CD4-positive, alpha-beta memory T cell (primary cell): ENCODE measurements around the gene MESP2. TPM values are rescaled to one million over a fixed set of nuclear protein-coding genes. Genes with fewer than 3 reads are reported as not detected.
"Not testable (repeated sequence)": the region's sequence is repeated elsewhere in the genome, so short reads cannot be mapped to it uniquely, and the experiment has no call there.

Source experiments
- CTCF ChIA-PET: fragments of 350-600 bp; sonication (Branson Sonifier 250); formaldehyde crosslinking; loops from one replicate; lab custom pipeline; 2021; ENCODE audit warnings: inconsistent platforms; ENCODE audit not compliant: partially characterized antibody; lab: Charles Lee
- POLR2A ChIA-PET: fragments of 350-600 bp; sonication (Branson Sonifier 250); formaldehyde crosslinking; loops from one replicate; lab custom pipeline; 2021; ENCODE audit not compliant: partially characterized antibody; lab: Charles Lee
- DNase-seq, 5 donors: peaks; one replicate each; pipeline versions ENCODE4 v3.0.0 to v3.0.0-alpha.2; 2020 to 2022; ENCODE audit warnings: mixed read lengths in 1 of 5
- H3K27ac ChIP-seq: one replicate; pipeline ENCODE4 v1.7.0; 2013; ENCODE audit warnings: low read depth, low read length
- H3K27me3 ChIP-seq: 2 replicates; pipeline ENCODE4 v1.7.0; 2013; ENCODE audit warnings: mild to moderate bottlenecking, low read length, moderate library complexity; ENCODE audit not compliant: insufficient read depth
- H3K36me3 ChIP-seq: 2 replicates; pipeline ENCODE4 v1.7.0; 2013; ENCODE audit warnings: mild to moderate bottlenecking, low read length, moderate library complexity; ENCODE audit not compliant: insufficient read depth
- H3K4me1 ChIP-seq: 2 replicates; pipeline ENCODE4 v1.7.0; 2013; ENCODE audit warnings: mild to moderate bottlenecking, low read length, moderate library complexity; ENCODE audit not compliant: insufficient read depth
- H3K4me3 ChIP-seq, 2 donors: one replicate each; pipeline ENCODE4 v1.7.0; 2013; ENCODE audit warnings: low read length in 2 of 2, mild to moderate bottlenecking in 1 of 2
- H3K9me3 ChIP-seq, 2 donors: one replicate each; pipeline ENCODE4 v1.7.0; 2013; ENCODE audit warnings: low read length in 2 of 2, control low read depth in 1 of 2; ENCODE audit not compliant: control insufficient read depth in 1 of 2
- H3K27ac Mint-ChIP-seq, 7 donors: one replicate each; pipeline ENCODE4 v1.8.0; 2020 to 2021; ENCODE audit warnings: mixed read lengths in 7 of 7, mild to moderate bottlenecking in 6 of 7, inconsistent platforms in 3 of 7, moderate library complexity in 3 of 7
- H3K27me3 Mint-ChIP-seq, 2 donors: one replicate each; pipeline ENCODE4 v1.8.0; 2020 to 2021; ENCODE audit warnings: mixed read lengths in 2 of 2
- H3K36me3 Mint-ChIP-seq, 2 donors: one replicate each; pipeline ENCODE4 v1.8.0; 2020 to 2021; ENCODE audit warnings: mixed read lengths in 2 of 2, inconsistent platforms in 1 of 2, mild to moderate bottlenecking in 1 of 2
- H3K4me1 Mint-ChIP-seq, 4 donors: one replicate each; pipeline ENCODE4 v1.8.0; 2020 to 2021; ENCODE audit warnings: mixed read lengths in 4 of 4, mild to moderate bottlenecking in 1 of 4
- H3K4me3 Mint-ChIP-seq, 8 donors: one replicate each; pipeline ENCODE4 v1.8.0; 2020 to 2021; ENCODE audit warnings: mixed read lengths in 8 of 8, mild to moderate bottlenecking in 7 of 8, moderate library complexity in 6 of 8, inconsistent platforms in 3 of 8
- H3K9me3 Mint-ChIP-seq, 8 donors: one replicate each; pipeline ENCODE4 v1.8.0; 2020 to 2021; ENCODE audit warnings: mixed read lengths in 8 of 8, mild to moderate bottlenecking in 5 of 8, inconsistent platforms in 3 of 8, moderate library complexity in 1 of 8
- intact Hi-C: fragments of 100-400 bp; cut with micrococcal nuclease; formaldehyde crosslinking; loops from one replicate; pipeline ENCODE4 v1.15.1; 2023
- polyA plus RNA-seq, 2 donors: library from polyadenylated mRNA; unstranded; fragments of 300-500 nt; fragmentation: Illumina TruSeq; gene quantifications; one replicate each; pipeline ENCODE4 v1.2.3, GENCODE V29; 2021
- total RNA-seq, 2 experiments: library from RNA; stranded (reverse); gene quantifications; one replicate each; pipeline ENCODE4 v1.2.3, GENCODE V29; 2021

The MESP2 gene
- total and polyA plus RNA-seq, 4 experiments from 2014 or later = not detected

DNA sequence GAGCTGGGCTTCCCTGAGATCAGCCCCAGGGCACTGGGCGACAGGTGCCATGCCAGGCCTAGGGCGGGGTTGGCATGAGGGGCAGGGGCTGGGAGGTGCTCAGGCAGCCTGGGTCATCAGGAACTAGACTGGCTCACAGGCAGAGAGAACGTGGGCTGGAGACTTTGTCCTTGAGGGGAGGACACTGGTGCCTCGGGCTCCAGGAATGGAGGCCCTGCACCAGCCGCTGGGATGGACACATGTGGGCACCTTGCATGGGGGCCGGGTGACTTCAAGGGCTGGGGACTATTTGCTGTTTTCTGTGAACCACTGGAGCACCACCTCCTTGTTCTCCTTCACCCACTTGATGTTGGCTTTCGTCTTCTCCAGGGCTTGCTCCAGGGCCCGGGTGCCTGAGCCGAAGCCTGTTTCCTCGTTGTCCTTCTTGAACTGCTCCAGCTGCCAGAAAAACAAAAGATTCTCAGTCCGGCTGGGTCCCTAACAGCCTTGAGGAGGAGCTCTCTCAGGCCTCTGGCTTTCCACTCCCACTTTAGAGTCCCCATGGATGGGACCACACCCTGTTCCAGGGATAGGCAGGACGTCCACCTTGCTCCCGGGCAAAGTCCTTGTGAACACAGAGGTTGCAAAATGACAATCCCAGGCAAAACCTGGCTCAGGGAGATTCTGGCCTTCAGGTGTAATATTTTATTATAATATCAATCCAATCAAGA is 9.1 kb downstream of the MESP2 start:
- CTCF ChIA-PET = no interaction called here
- peaks cover 0 to 5% (median 0%) of the 10 kb centered on the region in 4 donors for H3K4me1 Mint-ChIP-seq
- no peaks in the 10 kb centered on the region for H3K4me1 ChIP-seq
- no peaks in the 10 kb centered on the region for H3K36me3 ChIP-seq
- H3K9me3 Mint-ChIP-seq = peaks cover 0 to 13% (median 8%) of the 10 kb centered on the region in 8 donors
- H3K4me3 ChIP-seq = no peak overlapping the region
- intact Hi-C loops = no loop called here
- H3K27ac Mint-ChIP-seq = no peak overlapping the region
- H3K36me3 Mint-ChIP-seq = peaks cover 0 to 7% of the 10 kb centered on the region in 2 donors
- no peaks in the 10 kb centered on the region for H3K9me3 ChIP-seq
- no peak for DNase-seq
- no peak overlapping the region for H3K27ac ChIP-seq
- POLR2A ChIA-PET = no interaction called here
- no peaks in the 10 kb centered on the region for H3K27me3 ChIP-seq
- peaks cover 10 to 19% of the 10 kb centered on the region in 2 donors for H3K27me3 Mint-ChIP-seq
- H3K4me3 Mint-ChIP-seq = no peak overlapping the region

DNA sequence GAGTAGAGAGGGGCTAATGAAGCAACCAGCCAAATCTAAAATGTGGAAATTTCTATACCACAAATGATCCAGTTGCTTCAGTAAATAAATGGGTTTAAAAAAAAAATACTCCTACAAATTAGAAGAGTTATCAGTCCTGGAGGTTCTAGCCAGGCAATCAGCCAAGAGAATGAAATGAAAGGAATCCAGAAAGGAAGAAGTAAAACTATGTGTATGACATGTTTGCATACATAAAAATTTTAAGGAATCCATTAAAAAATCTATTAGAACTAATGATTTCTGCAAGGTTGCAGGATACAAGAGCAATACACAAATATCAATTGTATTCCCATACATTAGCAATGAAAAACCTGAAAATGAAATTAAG is 9.6 kb downstream of the MESP2 start:
- POLR2A ChIA-PET = no interaction called here
- H3K27ac ChIP-seq = no peak overlapping the region
- no peaks in the 10 kb centered on the region for H3K4me1 ChIP-seq
- CTCF ChIA-PET = no interaction called here
- Mint-ChIP-seq H3K27me3 (peaks cover 4 to 20% of the 10 kb centered on the region in 2 donors), H3K9me3 (peaks cover 0 to 13% (median 8%) of the 10 kb centered on the region in 8 donors), H3K36me3 (peaks cover 0 to 7% of the 10 kb centered on the region in 2 donors), H3K4me3 (no peak overlapping the region), H3K4me1 (peaks cover 0 to under 1% (median 0%) of the 10 kb centered on the region in 4 donors), H3K27ac (no peak overlapping the region)
- H3K27me3 ChIP-seq = no peaks in the 10 kb centered on the region
- no peaks in the 10 kb centered on the region for H3K36me3 ChIP-seq
- H3K4me3 ChIP-seq = no peak overlapping the region
- intact Hi-C loops = no loop called here
- H3K9me3 ChIP-seq = no peaks in the 10 kb centered on the region
- DNase-seq = no peak

DNA sequence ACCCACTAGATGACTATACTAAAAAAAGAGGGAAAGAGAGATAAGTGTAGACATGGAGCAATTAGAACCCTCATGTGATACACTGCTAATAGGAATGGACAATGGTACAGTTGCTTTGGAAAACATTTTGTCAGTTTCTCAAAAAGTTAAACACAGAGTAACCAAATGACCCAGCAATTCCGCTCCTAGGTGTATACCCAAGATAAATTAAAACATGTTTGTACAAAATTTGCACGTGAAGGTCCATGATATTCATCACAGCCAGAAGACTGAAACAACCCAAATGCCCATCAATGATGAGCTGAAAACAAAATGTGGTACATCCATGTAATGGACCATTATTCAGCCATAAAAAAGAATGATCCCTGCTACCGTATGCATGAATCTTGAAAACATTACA is 11.8 kb downstream of the MESP2 start:
- no peak for DNase-seq
- no peaks in the 10 kb centered on the region for H3K4me1 ChIP-seq
- Mint-ChIP-seq H3K9me3 (peaks cover 0 to 14% (median 8%) of the 10 kb centered on the region in 8 donors), H3K27me3 (peaks cover 2 to 17% of the 10 kb centered on the region in 2 donors), H3K4me3 (no peak overlapping the region), H3K27ac (no peak overlapping the region), H3K4me1 (no peaks in the 10 kb centered on the region), H3K36me3 (peaks cover 0 to 7% of the 10 kb centered on the region in 2 donors)
- ChIA-PET POLR2A (no interaction called here), CTCF (interaction anchor here (0.7 kb wide), 1 partner anchor 14 kb away, joined by 3 read pairs; no protein-coding TSS in a partner anchor)
- H3K27me3 ChIP-seq = no peaks in the 10 kb centered on the region
- H3K4me3 ChIP-seq = no peak overlapping the region
- no peaks in the 10 kb centered on the region for H3K36me3 ChIP-seq
- no peak overlapping the region for H3K27ac ChIP-seq
- no peaks in the 10 kb centered on the region for H3K9me3 ChIP-seq
- intact Hi-C loops = no loop called here

DNA sequence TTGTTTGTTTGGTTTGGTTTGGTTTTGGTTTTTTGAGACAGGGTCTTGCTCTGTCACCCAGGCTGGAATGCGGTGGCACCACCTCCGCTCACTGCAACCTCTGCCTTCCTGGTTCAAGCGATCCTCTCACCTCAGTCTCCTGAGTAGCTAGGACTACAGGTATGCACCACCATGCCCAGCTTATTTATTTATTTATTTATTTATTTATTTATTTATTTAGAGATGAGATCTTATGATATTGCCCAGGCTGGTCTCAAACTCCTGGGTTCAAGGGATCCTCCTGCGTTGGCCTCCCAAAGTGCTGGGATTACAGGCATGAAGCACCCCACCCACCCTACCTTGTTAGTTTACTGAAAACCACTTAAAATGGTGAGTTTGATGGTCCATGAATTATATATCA is 12.5 kb downstream of the MESP2 start:
- H3K27ac ChIP-seq, H3K27me3 ChIP-seq, H3K4me1 Mint-ChIP-seq, H3K36me3 ChIP-seq, H3K4me3 Mint-ChIP-seq, DNase-seq, H3K36me3 Mint-ChIP-seq, H3K4me3 ChIP-seq, POLR2A ChIA-PET, intact Hi-C loops, H3K4me1 ChIP-seq, H3K9me3 ChIP-seq, H3K27ac Mint-ChIP-seq: not testable (repeated sequence)
- Mint-ChIP-seq H3K27me3 (peaks cover 3 to 13% of the 10 kb centered on the region in 2 donors), H3K9me3 (peaks cover 0 to 15% (median 8%) of the 10 kb centered on the region in 8 donors)
- CTCF ChIA-PET = interaction anchor here (0.7 kb wide), 1 partner anchor 15 kb away, joined by 3 read pairs; no protein-coding TSS in a partner anchor

DNA sequence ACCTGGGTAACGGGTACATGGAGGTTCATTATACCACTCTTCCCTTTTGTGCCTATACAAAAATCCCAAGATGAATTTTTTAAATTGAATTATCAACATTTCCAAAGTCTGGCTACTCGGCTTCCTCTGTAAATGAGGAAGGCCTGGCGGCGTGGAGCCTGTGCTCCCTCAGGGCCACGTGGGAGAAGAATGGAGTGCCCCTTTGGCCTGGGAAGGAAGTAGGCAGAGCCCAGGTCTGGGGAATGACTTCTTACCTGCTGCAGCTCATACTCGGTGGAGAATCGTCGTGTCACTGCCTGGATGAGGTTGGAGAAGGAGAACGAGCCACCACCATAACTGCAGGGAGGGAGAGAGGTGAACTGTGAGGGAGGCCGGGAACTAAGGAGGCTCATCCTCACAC is 14.1 kb downstream of the MESP2 start:
- H3K9me3 Mint-ChIP-seq = peaks cover 0 to 15% (median 9%) of the 10 kb centered on the region in 8 donors
- H3K4me3 ChIP-seq = no peak overlapping the region
- DNase-seq = no peak
- H3K4me1 ChIP-seq = no peaks in the 10 kb centered on the region
- H3K4me1 Mint-ChIP-seq = no peaks in the 10 kb centered on the region
- H3K4me3 Mint-ChIP-seq = no peak overlapping the region
- H3K27me3 ChIP-seq = no peaks in the 10 kb centered on the region
- H3K9me3 ChIP-seq = no peaks in the 10 kb centered on the region
- ChIA-PET CTCF (no interaction called here), POLR2A (no interaction called here)
- no peak overlapping the region for H3K27ac Mint-ChIP-seq
- H3K36me3 Mint-ChIP-seq = peaks cover 0 to 7% of the 10 kb centered on the region in 2 donors
- intact Hi-C loops = no loop called here
- no peak overlapping the region for H3K27ac ChIP-seq
- no peaks in the 10 kb centered on the region for H3K36me3 ChIP-seq
- peaks cover 5 to 16% of the 10 kb centered on the region in 2 donors for H3K27me3 Mint-ChIP-seq

DNA sequence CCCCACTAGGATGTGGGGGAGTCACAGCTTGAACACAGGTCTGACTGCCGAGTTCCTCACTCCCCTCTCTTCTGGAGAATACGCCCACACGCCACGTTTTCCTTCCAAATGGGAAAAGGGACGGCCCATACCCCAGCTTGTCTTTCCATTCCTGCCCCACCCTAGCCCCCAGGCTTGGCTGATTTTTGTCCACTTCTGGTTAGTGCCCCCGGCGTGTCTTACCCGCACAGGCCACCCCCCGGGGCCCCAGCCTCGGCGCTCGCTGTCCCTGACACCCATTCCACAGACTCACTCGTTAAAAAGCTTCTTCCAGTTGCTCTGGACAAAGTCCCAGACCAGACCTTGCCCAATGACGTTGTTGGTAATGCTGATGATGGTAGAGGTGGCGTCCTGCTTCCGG is 14.5 kb downstream of the MESP2 start:
- Histone ChIP-seq H3K27me3 (no peaks in the 10 kb centered on the region), H3K4me3 (no peak overlapping the region), H3K9me3 (no peaks in the 10 kb centered on the region), H3K36me3 (no peaks in the 10 kb centered on the region), H3K27ac (no peak overlapping the region), H3K4me1 (no peaks in the 10 kb centered on the region)
- Mint-ChIP-seq H3K27me3 (peaks cover 5 to 16% of the 10 kb centered on the region in 2 donors), H3K36me3 (peaks cover 0 to 7% of the 10 kb centered on the region in 2 donors), H3K4me1 (no peaks in the 10 kb centered on the region), H3K27ac (no peak overlapping the region), H3K9me3 (peaks cover 0 to 20% (median 11%) of the 10 kb centered on the region in 8 donors), H3K4me3 (no peak overlapping the region)
- intact Hi-C loops = no loop called here
- ChIA-PET POLR2A (no interaction called here), CTCF (no interaction called here)
- no peak for DNase-seq

DNA sequence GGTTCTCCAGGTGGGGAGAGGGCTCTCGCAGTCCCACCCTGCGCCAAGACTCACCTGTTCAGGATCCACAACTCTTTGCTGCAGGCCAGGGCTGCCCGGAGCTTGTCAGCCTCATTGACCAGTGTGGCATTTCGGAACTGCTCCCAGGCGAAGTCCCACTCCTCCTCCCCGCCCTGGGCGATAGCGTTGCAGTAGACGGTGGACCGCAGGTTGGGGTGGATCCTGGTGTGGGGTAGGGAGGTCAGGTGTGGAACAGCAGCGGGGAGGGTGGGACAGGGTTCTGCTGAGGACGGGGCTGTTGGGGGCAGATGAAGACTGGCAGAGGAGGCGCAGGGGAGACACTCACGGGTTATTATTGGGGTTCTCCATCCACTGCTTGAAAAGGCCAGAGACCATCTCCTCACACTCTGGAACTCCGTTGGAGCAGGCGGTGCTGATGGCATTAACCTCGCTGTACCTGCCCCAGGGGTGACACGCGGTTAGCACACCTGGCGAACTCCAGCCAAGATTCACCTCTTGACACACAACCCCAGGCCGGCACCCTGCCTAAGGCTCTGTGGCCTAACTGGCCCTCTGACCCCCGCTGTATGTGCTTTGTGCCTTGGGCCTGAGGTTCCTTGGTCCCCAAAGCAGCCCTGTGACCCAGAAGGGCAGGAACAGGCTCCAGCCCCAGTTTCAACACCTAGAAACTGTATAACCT is 16.1 kb downstream of the MESP2 start:
- Mint-ChIP-seq H3K27me3 (peaks cover 5 to 16% of the 10 kb centered on the region in 2 donors), H3K27ac (no peak overlapping the region), H3K4me3 (no peak overlapping the region), H3K36me3 (peaks cover 0 to 7% of the 10 kb centered on the region in 2 donors), H3K4me1 (no peaks in the 10 kb centered on the region), H3K9me3 (peaks cover 0 to 34% (median 19%) of the 10 kb centered on the region in 8 donors)
- Histone ChIP-seq H3K36me3 (no peaks in the 10 kb centered on the region), H3K27me3 (no peaks in the 10 kb centered on the region), H3K4me1 (no peaks in the 10 kb centered on the region), H3K27ac (no peak overlapping the region), H3K4me3 (no peak overlapping the region), H3K9me3 (no peaks in the 10 kb centered on the region)
- no peak for DNase-seq
- POLR2A ChIA-PET = no interaction called here
- intact Hi-C loops = no loop called here
- CTCF ChIA-PET = no interaction called here
